SU-DHL-6 (cell line): ENCODE measurements around the gene TBC1D9B.

ENCODE experiments used
- H2AFZ ChIP-seq: fragments of 200-600 bp; sonication (generic); 2 replicates; pipeline ENCODE4 v1.6.1; 2014; ENCODE audit warnings: low read depth, mild to moderate bottlenecking, moderate library complexity, mixed read lengths, antibody characterized with exemption, low read length; ENCODE audit not compliant: severe bottlenecking
- H3F3A ChIP-seq: fragments of 200-600 bp; shearing (Covaris generic); 2 replicates; pipeline ENCODE4 v1.6.0; 2016; ENCODE audit warnings: antibody characterized with exemption, mild to moderate bottlenecking; ENCODE audit not compliant: insufficient read depth
- H3K27ac ChIP-seq: fragments of 200-600 bp; sonication (generic); 2 replicates; pipeline ENCODE4 v1.5.1; 2016; ENCODE audit warnings: low read depth, mild to moderate bottlenecking, low read length, moderate library complexity, mixed read lengths
- H3K27me3 ChIP-seq: fragments of 200-600 bp; sonication (generic), shearing (Covaris generic); 2 replicates; pipeline ENCODE4 v1.6.0; 2014; ENCODE audit warnings: mild to moderate bottlenecking, low read length
- H3K36me3 ChIP-seq: fragments of 200-600 bp; sonication (generic); 2 replicates; pipeline ENCODE4 v1.6.1; 2014; ENCODE audit warnings: mild to moderate bottlenecking, low read length, mixed read lengths
- H3K4me2 ChIP-seq: fragments of 300-600, 200-600 bp; shearing (Covaris generic), sonication (generic); 2 replicates; pipeline ENCODE4 v1.6.0; 2014; ENCODE audit warnings: low read length, low read depth, mild to moderate bottlenecking; ENCODE audit not compliant: poor library complexity, severe bottlenecking
- H3K4me3 ChIP-seq: fragments of 200-600 bp; sonication (generic); 2 replicates; pipeline ENCODE4 v1.5.1; 2014; ENCODE audit warnings: antibody characterized with exemption, low read length, mild to moderate bottlenecking, mixed read lengths; ENCODE audit not compliant: insufficient read depth, poor library complexity, severe bottlenecking
- H3K79me2 ChIP-seq: fragments of 200-600 bp; sonication (generic); 2 replicates; pipeline ENCODE4 v1.6.1; 2014; ENCODE audit warnings: mild to moderate bottlenecking, low read length, moderate library complexity; ENCODE audit not compliant: insufficient read depth
- H3K9ac ChIP-seq: fragments of 200-600 bp; sonication (generic); 2 replicates; pipeline ENCODE4 v1.7.0; 2014; ENCODE audit warnings: mild to moderate bottlenecking, low read length
- H3K9me2 ChIP-seq: fragments of 200-600 bp; sonication (generic); replicated peaks from 2 replicates; pipeline ENCODE4 v1.6.1; 2014; ENCODE audit warnings: low read length; ENCODE audit not compliant: insufficient read depth
- H3K9me3 ChIP-seq: fragments of 200-600 bp; sonication (generic); 2 replicates; pipeline ENCODE4 v1.6.1; 2014; ENCODE audit warnings: low read length, mixed read lengths; ENCODE audit not compliant: insufficient read depth
- H4K20me1 ChIP-seq: fragments of 200-600 bp; sonication (generic); 2 replicates; pipeline ENCODE4 v1.6.1; 2014; ENCODE audit warnings: low read depth, mild to moderate bottlenecking, antibody characterized with exemption, low read length, moderate library complexity, mixed read lengths
- EZH2phosphoT487 ChIP-seq: fragments of 200-600 bp; sonication (generic), shearing (Covaris generic); conservative IDR thresholded peaks from 2 replicates; pipeline ENCODE4 v1.6.1; 2018; ENCODE audit warnings: mild to moderate bottlenecking, antibody characterized with exemption, low read length, moderate library complexity, mixed read lengths
- TF ChIP-seq, protein P1 (sequence below): fragments of 200-600 bp; sonication (generic); IDR thresholded peaks from one replicate; pipeline ENCODE4 v1.5.1; 2017; ENCODE audit warnings: antibody characterized with exemption, mild to moderate bottlenecking, low read length, moderate library complexity; ENCODE audit not compliant: insufficient read depth, poor library complexity, severe bottlenecking

TBC1D9B gene

DNA sequence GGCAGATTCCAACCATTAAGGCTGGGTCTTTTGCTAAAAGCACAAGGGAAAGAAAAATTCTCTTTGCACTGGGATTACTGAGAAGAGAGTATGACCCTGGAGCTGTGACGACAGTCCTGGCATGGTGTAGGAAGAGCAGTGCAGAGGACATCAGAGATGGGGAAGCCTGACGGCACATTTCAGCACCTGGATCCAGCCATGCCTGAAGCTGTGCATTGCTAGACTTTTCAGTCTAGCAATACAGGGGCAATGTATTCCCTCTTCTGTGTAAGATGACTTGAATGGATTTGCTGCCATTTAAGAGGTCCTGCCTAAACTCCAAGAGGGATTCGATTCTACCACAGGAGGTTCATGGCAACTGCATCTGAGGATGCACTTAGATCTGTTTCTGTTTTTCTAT is 36.7 kb downstream of the TBC1D9B start:
- H2AFZ ChIP-seq: no peak overlapping the region
- H3K36me3 ChIP-seq: no peaks in the 10 kb centered on the region
- H3K27me3 ChIP-seq: no peaks in the 10 kb centered on the region
- TF ChIP-seq, protein P1, sequence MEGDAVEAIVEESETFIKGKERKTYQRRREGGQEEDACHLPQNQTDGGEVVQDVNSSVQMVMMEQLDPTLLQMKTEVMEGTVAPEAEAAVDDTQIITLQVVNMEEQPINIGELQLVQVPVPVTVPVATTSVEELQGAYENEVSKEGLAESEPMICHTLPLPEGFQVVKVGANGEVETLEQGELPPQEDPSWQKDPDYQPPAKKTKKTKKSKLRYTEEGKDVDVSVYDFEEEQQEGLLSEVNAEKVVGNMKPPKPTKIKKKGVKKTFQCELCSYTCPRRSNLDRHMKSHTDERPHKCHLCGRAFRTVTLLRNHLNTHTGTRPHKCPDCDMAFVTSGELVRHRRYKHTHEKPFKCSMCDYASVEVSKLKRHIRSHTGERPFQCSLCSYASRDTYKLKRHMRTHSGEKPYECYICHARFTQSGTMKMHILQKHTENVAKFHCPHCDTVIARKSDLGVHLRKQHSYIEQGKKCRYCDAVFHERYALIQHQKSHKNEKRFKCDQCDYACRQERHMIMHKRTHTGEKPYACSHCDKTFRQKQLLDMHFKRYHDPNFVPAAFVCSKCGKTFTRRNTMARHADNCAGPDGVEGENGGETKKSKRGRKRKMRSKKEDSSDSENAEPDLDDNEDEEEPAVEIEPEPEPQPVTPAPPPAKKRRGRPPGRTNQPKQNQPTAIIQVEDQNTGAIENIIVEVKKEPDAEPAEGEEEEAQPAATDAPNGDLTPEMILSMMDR: no peak
- TF ChIP-seq EZH2phosphoT487: no peak
- no peaks in the 10 kb centered on the region for H3K79me2 ChIP-seq
- H3K27ac ChIP-seq: no peak overlapping the region
- H3K9me2 ChIP-seq: no peaks in the 10 kb centered on the region
- H4K20me1 ChIP-seq: no peaks in the 10 kb centered on the region
- no peaks in the 10 kb centered on the region for H3K9me3 ChIP-seq
- H3K9ac ChIP-seq: no peak overlapping the region
- no peak overlapping the region for H3K4me2 ChIP-seq
- H3K4me3 ChIP-seq: no peak overlapping the region
- H3F3A ChIP-seq: no peaks in the 10 kb centered on the region

DNA sequence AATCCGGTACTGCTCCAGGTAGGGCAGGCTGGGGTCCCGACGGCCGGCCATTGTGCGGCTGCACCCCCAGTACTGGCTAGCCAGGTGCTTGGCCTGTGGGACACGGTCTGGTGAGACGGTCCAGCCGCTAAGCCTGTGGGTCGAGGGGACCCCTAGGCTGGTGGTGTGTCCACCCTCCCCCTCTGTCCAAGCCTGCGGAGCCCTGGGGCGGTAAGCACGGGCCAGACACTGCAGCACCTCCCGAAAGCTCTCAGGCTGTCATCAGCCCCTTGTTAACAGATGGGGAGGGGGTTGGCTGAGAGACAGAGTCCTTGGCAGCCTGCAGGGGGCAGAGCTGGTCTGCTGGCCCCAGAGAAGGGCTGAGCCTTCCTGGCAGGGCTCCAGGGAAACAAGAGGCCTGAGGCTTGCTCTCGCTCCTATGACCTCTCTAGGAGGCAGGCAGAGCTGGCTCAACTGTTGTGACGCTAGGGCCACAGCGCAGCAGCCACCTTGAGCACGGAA is 37.2 kb downstream of the TBC1D9B start:
- no peaks in the 10 kb centered on the region for H3K9me3 ChIP-seq
- no peaks in the 10 kb centered on the region for H3K36me3 ChIP-seq
- no peaks in the 10 kb centered on the region for H3K9me2 ChIP-seq
- TF ChIP-seq EZH2phosphoT487: no peak
- TF ChIP-seq, protein P1: no peak
- H3K27me3 ChIP-seq: no peaks in the 10 kb centered on the region
- H3K9ac ChIP-seq: no peak overlapping the region
- H4K20me1 ChIP-seq: no peaks in the 10 kb centered on the region
- H2AFZ ChIP-seq: no peak overlapping the region
- H3K4me3 ChIP-seq: no peak overlapping the region
- no peaks in the 10 kb centered on the region for H3F3A ChIP-seq
- no peak overlapping the region for H3K27ac ChIP-seq
- no peaks in the 10 kb centered on the region for H3K79me2 ChIP-seq
- no peak overlapping the region for H3K4me2 ChIP-seq

DNA sequence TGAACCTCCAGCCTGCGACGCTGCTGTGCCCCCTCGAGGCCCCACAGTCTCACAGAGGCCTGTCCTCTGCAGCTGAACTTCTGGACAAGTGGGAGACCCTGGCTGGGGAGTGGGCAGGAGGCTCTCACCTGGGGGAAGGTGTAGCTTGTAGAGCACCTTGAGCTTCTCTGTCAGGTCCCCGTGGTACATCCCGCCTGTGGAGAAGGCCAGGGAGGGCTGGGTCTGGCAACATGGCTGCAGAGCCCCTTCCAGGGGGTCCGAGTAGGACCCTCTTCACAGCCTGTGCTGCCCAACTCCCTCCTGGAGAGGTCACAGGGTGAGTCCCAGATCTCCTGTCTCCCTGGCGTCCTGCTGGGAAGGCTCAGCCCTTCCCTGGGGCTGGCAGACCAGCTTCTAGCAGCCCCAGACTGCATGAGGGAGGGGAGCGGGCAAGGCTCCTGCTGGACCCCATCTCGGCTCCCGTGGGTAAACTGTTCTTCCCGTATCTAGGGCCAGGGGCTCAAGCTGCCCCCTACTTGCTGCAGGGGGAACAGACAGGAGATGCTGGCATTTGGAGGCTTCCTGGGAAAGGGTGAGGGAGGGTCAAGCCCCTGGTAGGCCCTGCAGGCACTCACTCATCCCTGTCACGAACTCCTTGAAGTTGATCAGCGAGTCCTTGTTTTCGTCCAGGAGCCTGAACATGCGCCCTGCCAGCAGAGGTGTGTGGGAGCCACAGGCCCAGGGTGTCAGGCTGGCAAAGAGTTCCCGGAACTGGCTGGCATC is 37.9 kb downstream of the TBC1D9B start:
- Histone ChIP-seq H3K9me3 (no peaks in the 10 kb centered on the region), H3K9ac (no peak overlapping the region), H3K4me3 (no peak overlapping the region), H3K36me3 (no peaks in the 10 kb centered on the region), H3K79me2 (no peaks in the 10 kb centered on the region), H3K4me2 (no peak overlapping the region), H3F3A (no peaks in the 10 kb centered on the region), H3K27ac (no peak overlapping the region), H4K20me1 (no peaks in the 10 kb centered on the region), H3K27me3 (no peaks in the 10 kb centered on the region), H2AFZ (no peak overlapping the region), H3K9me2 (no peaks in the 10 kb centered on the region)
- TF ChIP-seq EZH2phosphoT487: no peak
- TF ChIP-seq, protein P1: no peak
